A204.1 (cell line): ENCODE results near the gene CDH23.

Experiments
- FAIRE-seq: peaks from 2 replicates; lab custom pipeline; 2012; peaks lifted over from hg19 to GRCh38; lab: Jason Lieb, UNC

Gene CDH23

GRCh38 chr10:71565284-71566000 is 168.7 kb downstream of the CDH23 start:
- FAIRE-seq: no peak

- no peak for FAIRE-seq
These were observed 170.3 kb downstream of the CDH23 start for GRCh38 chr10:71567006-71567405.

GRCh38 chr10:71568896-71569492 is 172.3 kb downstream of the CDH23 start:
- no peak for FAIRE-seq

- FAIRE-seq: no peak
These were observed 173.3 kb downstream of the CDH23 start for GRCh38 chr10:71569775-71570588.

- no peak for FAIRE-seq
These were observed 174.9 kb downstream of the CDH23 start for GRCh38 chr10:71571460-71572175.

GRCh38 chr10:71572962-71573361 is 176.2 kb downstream of the CDH23 start:
- no peak for FAIRE-seq

GRCh38 chr10:71573562-71574518 is 177.1 kb downstream of the CDH23 start:
- no peak for FAIRE-seq

GRCh38 chr10:71575451-71575850 is 178.7 kb downstream of the CDH23 start:
- no peak for FAIRE-seq

GRCh38 chr10:71575934-71576801 is 179.4 kb downstream of the CDH23 start:
- no peak for FAIRE-seq

GRCh38 chr10:71576842-71577241 is 180.1 kb downstream of the CDH23 start:
- FAIRE-seq: no peak

GRCh38 chr10:71577345-71577744 is 180.6 kb downstream of the CDH23 start:
- no peak for FAIRE-seq

- no peak for FAIRE-seq
These were observed 181.3 kb downstream of the CDH23 start for GRCh38 chr10:71578069-71578468.

- FAIRE-seq: no peak
These were observed 182.9 kb downstream of the CDH23 start for GRCh38 chr10:71579668-71580067.

- FAIRE-seq: no peak
These were observed 183.7 kb downstream of the CDH23 start for GRCh38 chr10:71580415-71580814.

GRCh38 chr10:71580926-71581325 is 184.2 kb downstream of the CDH23 start:
- FAIRE-seq: no peak

GRCh38 chr10:71581376-71581775 is 184.7 kb downstream of the CDH23 start:
- FAIRE-seq: no peak

GRCh38 chr10:71582019-71582418 is 185.3 kb downstream of the CDH23 start:
- no peak for FAIRE-seq

GRCh38 chr10:71582506-71583475 is 186.1 kb downstream of the CDH23 start:
- FAIRE-seq: no peak

GRCh38 chr10:71584461-71584860 is 187.7 kb downstream of the CDH23 start:
- FAIRE-seq: no peak
